GM19455 (cell line): ENCODE results near the gene SNTG2.

Source experiments
- ATAC-seq: cut with Tn5 transposase; IDR thresholded peaks from one replicate; pipeline ENCODE4 v1.9.1; 2021; ENCODE audit not compliant: unreplicated experiment

Gene SNTG2

GRCh38 chr2:987789-988188 is 37.1 kb downstream of the SNTG2 start:
- ATAC-seq: no peak

GRCh38 chr2:989781-990467 is 39.3 kb downstream of the SNTG2 start:
- ATAC-seq: no peak

- no peak for ATAC-seq
Observed at GRCh38 chr2:990970-991369, 40.3 kb downstream of the SNTG2 start.

- ATAC-seq: no peak
Observed at GRCh38 chr2:1002350-1002749, 51.7 kb downstream of the SNTG2 start.

- ATAC-seq: no peak
Observed at GRCh38 chr2:1004398-1004797, 53.7 kb downstream of the SNTG2 start.

GRCh38 chr2:1010415-1010930 is 59.8 kb downstream of the SNTG2 start:
- ATAC-seq: no peak

GRCh38 chr2:1011006-1011405 is 60.4 kb downstream of the SNTG2 start:
- ATAC-seq: no peak

- ATAC-seq: no peak
Observed at GRCh38 chr2:1011985-1012384, 61.3 kb downstream of the SNTG2 start.

GRCh38 chr2:1014802-1015201 is 64.2 kb downstream of the SNTG2 start:
- no peak for ATAC-seq

- ATAC-seq: no peak
Observed at GRCh38 chr2:1016500-1016899, 65.9 kb downstream of the SNTG2 start.

GRCh38 chr2:1017827-1018226 is 67.2 kb downstream of the SNTG2 start:
- no peak for ATAC-seq

GRCh38 chr2:1020206-1020605 is 69.6 kb downstream of the SNTG2 start:
- ATAC-seq: no peak

GRCh38 chr2:1022178-1022577 is 71.5 kb downstream of the SNTG2 start:
- no peak for ATAC-seq

GRCh38 chr2:1024981-1025380 is 74.3 kb downstream of the SNTG2 start:
- no peak for ATAC-seq

- ATAC-seq: no peak
Observed at GRCh38 chr2:1026141-1026540, 75.5 kb downstream of the SNTG2 start.

GRCh38 chr2:1028831-1029230 is 78.2 kb downstream of the SNTG2 start:
- ATAC-seq: no peak

- ATAC-seq: no peak
Observed at GRCh38 chr2:1032030-1032429, 81.4 kb downstream of the SNTG2 start.

- no peak for ATAC-seq
Observed at GRCh38 chr2:1033069-1033468, 82.4 kb downstream of the SNTG2 start.

GRCh38 chr2:1037066-1037465 is 86.4 kb downstream of the SNTG2 start:
- no peak for ATAC-seq

- no peak for ATAC-seq
Observed at GRCh38 chr2:1039549-1039948, 88.9 kb downstream of the SNTG2 start.

- ATAC-seq: no peak
Observed at GRCh38 chr2:1041012-1041805, 90.6 kb downstream of the SNTG2 start.

GRCh38 chr2:1045109-1045508 is 94.5 kb downstream of the SNTG2 start:
- ATAC-seq: no peak
